HG03558 (cell line): ENCODE data around the gene EPSTI1.
"Not testable (repeated sequence)": the region's sequence is repeated elsewhere in the genome, so short reads cannot be mapped to it uniquely, and the experiment has no call there.

Experiments
- ATAC-seq: cut with Tn5 transposase; IDR thresholded peaks from one replicate; pipeline ENCODE4 v1.9.1; 2021; ENCODE audit warnings: moderate number of reproducible peaks; ENCODE audit not compliant: unreplicated experiment; ENCODE audit errors: extremely low read depth

EPSTI1 gene

DNA sequence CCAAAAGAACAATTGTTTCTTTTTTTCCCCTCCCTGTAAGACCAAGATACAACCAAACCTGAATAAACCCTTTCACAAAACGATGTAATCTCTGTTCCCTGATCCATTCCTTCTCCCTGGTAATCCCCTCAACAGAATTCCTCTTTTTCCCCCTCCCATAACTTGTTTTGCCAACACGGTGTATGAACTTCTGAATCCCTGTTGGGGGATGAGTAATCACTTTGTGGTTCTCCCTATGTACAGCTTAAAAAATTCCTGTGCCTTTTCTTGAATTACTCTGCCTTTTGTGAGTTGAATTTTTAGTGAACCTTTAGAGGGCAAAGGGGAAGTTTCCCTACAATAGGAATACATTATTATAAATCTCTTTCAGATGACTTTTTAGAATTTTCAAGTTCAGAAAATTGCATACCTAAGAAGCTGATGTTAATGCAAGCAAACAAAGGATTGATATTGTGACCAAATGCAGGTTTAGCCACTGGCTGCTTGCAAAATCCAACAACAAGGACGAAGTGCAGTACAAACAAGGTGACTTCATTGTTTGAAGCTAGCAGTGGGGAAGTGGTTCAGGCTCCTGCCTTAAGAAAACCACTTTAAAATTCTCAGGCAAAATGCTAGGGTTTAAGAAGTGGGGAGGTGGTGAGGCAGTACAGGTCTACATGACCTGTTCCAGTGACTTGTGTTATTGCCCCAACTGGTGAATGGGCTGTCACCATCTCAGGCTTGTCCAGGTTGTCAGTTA lies 15.0 kb upstream of the EPSTI1 start:
- ATAC-seq, result no peak

DNA sequence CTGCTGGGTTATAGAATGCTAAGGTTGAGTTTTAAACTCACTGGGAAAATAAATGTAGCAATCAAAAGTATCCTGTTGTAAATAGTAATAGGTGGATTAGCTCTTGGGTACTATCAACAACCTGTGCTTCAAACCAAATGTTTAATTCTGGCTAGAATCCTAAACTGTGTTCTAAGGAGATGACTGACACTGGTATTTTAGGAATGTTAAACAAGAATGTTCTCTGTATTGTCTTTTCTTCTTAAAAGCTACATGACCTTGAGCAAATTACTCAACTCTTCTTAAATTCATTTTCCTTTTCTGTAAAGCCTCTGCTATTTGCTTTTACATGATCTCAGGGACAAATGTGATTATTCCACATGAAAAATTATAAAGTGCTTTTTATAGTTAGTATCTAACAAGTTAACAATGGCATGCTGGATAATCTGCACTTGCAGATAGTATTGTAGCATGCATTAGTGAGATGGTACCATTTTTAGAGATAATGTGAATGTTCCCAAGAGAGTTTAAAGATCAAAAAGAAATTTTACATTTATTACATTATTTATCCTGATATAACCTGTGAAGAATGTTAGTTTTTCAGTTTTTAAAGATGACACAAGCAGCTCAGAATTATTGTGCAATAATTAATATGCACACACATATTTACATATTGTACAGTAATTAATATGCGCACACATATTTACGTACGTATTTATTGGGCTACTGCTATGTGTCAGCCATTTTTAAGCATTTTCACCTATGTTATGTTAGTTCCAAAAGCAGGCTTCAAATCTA lies 13.6 kb upstream of the EPSTI1 start:
- no peak for ATAC-seq

DNA sequence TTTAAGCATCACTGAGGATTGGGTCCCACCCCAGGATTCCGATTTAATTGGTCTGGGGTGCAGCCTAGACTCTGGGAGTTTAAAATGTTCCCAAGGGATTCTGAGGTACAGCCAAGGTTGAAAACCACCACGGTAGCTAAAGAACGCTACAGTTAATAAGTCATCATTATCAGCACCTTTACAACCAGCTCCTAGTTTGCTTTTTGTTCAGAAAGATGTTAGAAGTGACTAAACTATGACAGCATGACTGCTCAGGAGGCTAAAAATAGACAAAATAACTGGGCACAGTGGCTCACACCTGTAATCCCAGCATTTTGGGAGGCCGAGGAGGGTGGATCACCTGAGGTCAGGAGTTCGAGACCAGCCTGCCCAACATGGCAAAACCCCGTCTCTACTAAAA lies 11.7 kb upstream of the EPSTI1 start:
- no peak for ATAC-seq

DNA sequence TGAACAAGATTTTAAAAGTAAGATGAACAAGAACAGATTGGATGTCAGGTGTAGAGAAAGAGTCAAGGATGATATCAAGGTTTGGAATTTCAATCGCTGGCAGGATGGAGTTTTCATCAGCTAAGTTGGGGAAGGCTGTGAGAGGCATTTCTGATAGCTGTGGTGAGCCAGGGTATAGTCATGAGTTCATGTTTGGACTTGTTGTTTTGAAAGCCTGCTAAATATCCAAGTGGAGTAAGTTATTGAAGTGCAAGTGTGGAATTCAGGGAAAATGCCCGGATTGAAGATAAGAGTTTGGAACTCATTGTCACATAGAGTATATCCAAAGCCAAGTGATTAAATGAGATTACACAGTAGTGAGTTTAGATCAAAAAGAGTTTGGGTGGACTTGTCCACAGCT lies 11.0 kb upstream of the EPSTI1 start:
- ATAC-seq, result no peak

DNA sequence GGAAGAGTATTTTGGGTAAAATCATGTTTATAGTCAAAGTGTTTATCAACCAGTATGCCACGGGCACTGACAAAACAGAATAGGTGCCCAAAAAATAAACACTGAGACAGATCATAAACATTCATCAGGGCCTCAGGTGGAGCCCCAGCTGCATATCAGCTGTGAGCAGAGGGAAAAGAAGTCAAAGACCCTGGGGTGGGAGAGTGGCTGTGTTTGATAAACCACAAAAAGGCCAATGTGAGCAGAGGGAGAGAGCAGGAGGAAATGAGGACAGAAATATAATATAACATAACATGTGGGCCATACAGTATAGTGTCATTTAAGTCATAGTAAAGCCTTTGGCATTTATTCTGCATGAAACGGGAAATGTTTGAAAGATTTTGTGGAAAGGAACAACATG lies 10.0 kb upstream of the EPSTI1 start:
- ATAC-seq, result no peak

DNA sequence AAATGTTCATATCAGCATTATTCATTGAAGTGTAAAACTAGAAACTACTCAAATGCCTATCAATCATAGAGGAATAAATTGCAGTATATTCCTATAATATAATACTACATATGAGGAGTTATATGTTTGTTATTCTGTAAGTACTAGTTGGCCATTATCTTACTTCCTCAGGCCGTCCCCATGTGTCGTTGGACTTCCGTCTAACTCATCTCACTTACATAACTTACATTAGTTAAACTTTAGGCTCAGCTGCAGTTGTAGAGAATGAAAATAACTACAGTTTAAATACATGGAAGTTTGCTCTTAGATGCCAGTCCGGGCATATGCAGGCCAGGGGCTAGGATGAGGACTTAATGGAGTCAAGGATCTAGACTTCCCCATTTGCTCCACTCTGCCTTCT lies 8.6 kb upstream of the EPSTI1 start:
- no peak for ATAC-seq

DNA sequence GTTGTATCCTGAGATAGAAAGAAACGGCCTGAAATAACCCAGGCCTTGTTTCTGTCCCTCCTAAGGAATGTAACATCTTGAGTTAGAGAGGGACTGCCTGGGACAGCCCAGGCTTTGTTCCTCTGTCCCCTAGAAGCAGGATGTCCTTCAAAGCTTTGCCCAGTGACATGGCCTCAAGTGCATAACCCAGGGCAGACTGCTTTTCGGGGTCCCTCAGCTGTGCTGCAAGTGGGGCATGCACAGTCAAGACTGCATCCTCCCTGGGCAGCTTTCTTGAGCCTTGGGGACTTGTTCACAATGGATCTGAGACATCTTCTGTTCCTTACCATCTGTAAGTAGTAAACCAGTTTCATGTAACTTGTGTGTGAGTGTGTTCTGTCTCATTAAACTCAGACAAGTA lies 7.5 kb upstream of the EPSTI1 start:
- no peak for ATAC-seq

DNA sequence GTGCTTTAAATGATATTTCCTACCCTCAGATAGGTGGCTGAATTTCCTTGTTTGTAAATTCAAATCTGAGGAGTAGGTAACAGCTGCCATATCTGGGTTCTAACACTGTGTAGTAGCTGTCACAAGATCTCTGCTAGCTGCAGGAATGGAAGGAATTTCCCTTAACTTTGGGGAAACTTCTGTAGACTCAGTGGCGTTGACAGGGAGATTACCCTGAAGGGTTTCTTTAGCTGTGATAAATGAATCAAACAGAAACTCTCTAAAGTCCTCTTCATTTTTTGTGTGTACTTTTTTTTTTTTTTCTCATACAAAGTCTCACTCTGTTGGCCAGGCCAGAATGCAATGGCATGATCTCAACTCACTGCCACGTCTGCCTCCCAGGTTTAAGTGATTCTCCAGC lies 5.3 kb upstream of the EPSTI1 start:
- ATAC-seq, result no peak

DNA sequence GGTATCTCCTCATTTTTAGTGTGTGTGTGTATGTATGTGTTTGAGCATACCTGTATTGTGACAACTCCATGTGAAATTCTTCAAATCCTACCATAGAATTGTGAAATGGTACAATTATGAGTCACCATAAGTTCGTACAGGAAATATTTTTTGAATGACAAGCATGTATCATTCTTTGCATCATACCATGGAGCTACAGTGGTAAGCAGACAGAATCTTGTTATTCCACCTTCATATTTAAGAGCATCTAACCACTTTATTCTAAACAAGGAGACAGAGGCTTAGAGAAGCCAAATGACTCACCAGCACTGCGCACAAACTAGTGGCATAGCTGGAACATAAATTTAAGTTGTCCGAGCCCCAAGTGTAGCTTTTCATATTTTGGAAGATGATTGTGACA lies 4.5 kb upstream of the EPSTI1 start:
- no peak for ATAC-seq

DNA sequence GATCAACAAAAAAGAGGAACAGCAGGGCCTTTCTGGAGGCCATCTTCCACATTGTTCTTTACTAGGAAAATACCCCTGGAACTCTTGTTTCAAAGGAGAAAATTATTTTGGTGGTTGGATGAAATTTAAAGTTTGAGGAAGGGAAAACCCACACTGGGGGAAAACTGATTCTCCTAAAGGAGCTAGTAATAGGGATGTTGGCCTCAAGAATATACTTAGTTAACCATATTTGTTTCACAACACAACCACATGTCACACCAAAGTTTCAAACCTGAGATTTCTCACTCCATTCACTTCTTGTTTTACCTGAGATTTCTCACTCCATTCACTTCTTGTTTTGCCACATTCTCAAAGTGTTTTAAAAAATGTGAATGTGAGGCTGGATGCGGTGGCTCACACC lies 2.8 kb upstream of the EPSTI1 start:
- ATAC-seq, result no peak

DNA sequence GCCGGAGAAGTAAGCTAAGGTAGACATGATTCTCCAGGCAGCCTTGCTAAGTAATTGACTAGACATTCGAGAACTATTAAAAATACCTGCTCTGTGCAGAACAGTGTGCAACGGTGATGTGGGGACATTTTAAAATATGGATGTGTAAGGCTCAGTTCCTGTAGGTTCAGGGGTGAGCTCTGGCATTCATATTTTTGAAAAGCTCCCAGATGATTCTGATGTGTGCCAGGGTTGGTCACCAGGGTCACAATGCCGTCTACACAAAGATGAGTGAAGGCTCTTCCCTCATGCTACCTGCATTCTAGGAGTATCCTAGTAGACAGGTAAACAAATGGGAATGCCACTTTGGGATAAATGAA lies 702 bp upstream of the EPSTI1 start:
- ATAC-seq, result no peak

DNA sequence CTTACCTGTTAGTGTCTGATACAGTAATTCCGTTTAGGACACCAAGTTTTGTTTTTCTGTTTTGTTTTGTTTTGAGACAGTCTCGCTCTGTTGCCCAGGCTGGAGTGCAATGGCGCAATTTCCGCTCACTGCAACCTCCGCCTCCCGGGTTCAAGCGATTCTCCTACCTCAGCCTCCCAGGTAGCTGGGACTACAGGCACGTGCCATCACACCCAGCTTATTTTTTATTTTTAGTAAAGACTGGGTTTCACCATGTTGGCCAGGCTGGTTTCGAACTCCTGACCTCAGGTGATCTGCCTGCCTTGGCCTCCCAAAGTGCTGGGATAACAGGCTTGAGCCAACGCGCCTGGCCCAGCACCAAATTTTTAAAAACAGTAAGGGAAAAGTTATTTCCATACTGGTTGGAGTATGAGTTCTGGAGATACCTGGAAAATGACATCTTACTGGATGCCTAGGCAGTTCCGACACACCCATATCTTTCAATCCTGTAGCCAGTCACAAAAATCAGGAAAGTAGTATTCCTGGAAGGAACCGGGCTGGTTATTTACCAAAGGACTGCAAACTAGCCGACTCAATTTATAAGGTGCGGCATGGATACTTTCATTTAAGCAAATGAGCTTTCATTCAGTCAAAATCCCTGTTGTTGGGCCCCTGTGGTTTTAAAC lies 676 bp downstream of the EPSTI1 start:
- ATAC-seq, result not testable (repeated sequence)

DNA sequence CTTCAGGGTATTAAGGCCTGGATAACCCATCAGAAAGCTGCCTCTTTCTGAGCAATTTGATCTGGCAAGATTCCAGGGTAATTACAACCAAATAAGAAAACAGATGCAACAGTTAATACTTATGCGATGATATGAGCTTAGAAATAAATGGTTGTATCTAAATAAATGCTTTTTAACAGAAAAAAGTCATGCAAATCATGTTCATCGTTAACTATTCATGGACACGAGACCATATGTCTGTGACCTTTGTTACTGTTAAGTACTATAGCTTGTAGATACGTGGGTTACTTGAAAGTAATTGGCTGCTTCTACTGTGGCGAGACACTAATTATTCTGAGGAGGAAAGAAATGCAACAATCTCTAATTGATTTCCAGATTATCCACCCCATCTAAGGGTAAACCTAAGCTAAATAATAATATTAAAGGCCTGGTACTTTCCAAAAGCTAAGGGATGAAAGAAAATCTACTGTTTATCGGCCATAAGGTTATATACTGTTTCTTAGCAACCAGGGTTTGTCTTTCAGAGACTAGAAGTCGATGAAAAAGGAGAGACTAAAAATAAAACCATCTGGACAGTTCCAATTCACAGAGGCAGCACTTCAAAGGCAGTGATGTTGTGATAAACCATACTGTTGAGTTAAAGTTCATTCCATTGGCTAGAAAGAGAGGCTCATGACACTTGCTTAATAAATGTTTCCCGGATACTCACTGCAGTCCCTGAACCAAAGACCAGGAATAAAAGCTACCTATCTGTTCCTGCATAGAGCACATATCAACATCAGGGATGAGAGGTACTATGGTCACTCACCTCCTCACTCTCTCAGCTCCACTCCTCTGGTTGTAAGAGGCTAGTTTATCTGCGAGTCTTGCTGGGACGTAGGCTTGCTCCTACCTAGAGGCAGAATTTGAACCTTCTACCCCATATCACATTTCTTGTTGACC lies 1.5 kb downstream of the EPSTI1 start:
- no peak for ATAC-seq

DNA sequence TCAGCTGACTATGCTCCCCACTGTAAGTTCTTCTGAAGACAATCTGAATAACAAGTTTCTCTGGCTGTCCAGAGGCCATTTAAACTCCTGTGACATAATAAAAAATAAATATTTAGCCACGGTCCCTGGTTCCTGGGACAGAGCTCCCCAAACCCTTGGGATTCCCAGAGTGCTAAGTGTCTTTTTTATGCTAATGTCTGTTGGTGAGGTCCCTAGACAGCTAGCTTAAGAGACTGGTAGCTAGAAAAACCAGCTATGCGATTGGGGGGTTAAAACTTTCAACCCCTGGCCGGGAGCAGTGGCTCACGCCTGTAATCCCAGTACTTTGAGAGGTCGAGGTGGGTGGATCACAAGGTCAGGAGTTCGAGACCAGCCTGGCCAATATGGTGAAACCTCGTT lies 5.9 kb downstream of the EPSTI1 start:
- no peak for ATAC-seq

DNA sequence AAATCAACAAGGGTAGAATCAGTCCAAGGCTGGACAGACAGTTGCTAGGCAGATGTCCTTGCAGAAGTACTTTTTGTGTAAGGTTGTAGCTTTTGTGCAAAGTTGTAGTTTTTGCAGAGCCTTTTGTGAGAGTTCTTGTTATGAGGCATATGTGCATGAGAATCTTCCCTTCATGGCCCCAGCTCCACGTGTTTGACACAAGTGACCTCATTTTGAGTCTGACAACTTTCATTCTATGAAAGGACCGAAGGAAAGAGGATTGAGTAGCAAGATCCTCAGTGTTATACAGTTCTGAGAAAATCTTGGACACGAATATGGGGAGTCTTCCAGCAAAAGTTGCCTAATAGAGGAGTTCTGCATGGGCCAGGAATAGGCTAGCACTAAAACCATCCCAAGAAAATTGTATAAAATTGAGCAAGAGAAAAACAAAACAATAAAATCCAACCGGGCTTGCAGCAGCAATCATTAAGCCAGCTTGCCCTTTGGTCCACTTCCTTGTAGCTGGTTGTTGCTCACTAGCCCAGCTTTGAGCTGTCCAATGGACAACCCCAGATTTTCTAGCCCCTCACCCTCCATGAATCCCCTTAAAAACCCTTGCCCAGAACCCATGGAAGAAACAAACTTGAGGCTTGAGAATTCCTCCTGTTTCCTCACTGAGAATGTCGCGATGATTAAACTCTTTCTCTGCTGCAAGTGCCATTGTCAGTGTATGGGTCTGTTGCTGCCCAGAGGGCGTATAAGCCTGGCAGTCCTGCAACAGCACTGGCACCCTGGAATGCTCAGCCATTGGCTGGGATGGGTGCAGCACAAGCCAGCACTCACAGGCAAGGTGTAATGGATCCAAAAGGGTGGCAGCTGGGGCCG lies 6.5 kb downstream of the EPSTI1 start:
- no peak for ATAC-seq

DNA sequence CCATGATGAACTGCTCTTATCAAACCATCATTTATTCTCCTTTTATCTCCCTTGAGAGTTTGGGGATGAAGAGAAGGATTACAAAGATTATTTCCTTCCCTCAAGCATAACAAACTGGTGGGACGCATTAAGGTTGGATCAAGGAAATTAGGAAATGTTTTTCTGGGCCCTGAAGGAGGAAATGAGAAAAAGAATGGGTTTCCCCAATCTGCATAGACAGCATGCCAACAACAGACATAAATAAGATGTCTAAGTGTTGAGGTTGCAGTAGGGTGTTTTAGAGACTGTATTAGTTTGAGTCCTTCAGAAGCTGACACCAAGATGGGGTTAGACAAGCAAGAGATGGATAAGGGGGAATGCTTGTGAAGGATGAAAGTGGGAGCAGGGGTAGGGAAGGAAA lies 7.3 kb downstream of the EPSTI1 start:
- ATAC-seq, result no peak

DNA sequence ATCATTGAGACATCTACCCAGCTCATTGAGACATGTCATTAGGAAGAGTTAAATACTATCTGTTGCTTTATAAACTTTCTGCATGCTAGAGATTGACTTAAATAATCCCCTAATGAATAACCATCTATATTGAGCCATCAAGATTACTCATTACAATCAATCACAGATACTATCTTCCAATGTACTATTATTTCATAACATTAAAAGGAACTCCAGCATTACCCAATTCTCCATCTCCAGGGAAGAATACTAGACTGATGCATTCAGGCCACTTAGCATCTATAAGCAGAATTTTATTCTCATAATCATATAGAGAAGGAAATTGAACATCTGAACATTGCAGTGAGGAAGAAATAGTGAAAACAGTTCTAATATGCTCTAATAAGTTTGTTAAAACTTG lies 8.0 kb downstream of the EPSTI1 start:
- no peak for ATAC-seq

DNA sequence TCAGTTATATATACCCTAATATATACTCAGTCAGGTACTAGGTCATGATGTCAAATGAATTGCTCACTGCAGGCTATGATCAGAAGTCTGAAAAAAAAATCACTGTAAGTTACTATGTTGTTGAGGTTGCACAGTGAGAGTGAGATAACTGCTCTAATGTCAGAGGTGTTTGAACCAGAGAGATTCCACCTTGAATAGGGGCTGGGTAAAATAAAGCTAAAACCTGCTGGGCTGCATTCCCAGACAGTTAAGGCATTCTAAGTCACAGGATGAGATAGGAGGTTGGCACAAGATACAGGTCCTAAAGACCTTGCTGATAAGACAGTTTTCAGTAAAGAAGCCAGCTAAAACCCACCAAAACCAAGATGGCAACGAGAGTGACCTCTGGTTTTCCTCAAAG lies 10.2 kb downstream of the EPSTI1 start:
- ATAC-seq, result no peak

DNA sequence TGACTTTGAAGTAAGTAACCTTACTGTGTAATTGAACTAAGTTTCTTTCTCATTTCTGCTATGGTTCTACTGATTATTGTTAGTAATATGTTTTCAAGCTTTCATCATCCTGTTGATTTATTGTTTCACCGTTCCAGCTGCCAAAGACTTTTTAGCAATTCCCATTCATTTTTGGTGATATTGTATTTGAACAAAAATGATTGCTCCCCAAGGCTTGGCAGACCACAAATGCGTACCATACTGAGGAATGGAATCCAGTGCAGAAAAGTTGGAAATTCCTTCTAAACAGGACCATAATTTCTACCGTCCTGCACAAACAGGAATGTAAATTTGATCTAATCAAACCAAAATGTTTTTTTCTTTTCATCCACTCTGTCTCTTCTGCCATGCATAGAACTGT lies 10.7 kb downstream of the EPSTI1 start:
- ATAC-seq, result no peak
